SK-N-SH (cell line): Measurements from ENCODE around the gene ST8SIA4. TPM values are rescaled to one million over a fixed set of nuclear protein-coding genes. Genes with fewer than 3 reads are reported as not detected.

Experiments
- CTCF ChIA-PET: fragments of 300-600, 350-600 bp; formaldehyde crosslinking; extraction: SDS; loops from one replicate; lab custom pipeline; 2021; lab: Yijun Ruan, JAX
- POLR2A ChIA-PET: fragments of 350-600 bp; sonication (Branson Sonifier 250); formaldehyde crosslinking; extraction: SDS; loops from one replicate; lab custom pipeline; 2020; ENCODE audit warnings: antibody characterized with exemption, inconsistent platforms; lab: Yijun Ruan, JAX
- DNase-seq: peaks from one replicate; pipeline ENCODE4 v3.0.0; 2012
- H2AFZ ChIP-seq: fragments of 200-600 bp; sonication (generic); 2 replicates; pipeline ENCODE4 v1.8.1; 2016; ENCODE audit warnings: antibody characterized with exemption, mild to moderate bottlenecking, low read depth
- H3F3A ChIP-seq: fragments of 200-600 bp; sonication (generic); replicated peaks from 2 replicates; pipeline ENCODE3; 2016; ENCODE audit warnings: antibody characterized with exemption, mild to moderate bottlenecking; ENCODE audit not compliant: insufficient read depth
- H3K27ac ChIP-seq, 2 experiments: fragments of 200-500 bp in 1 of 2; fragments of 200-600 bp in 1 of 2; sonication (Bioruptor generic) in 1 of 2; sonication (generic), shearing (Covaris generic) in 1 of 2; 2 replicates each; pipeline versions ENCODE4 v1.5.1 to v1.6.1; 2014 to 2016; ENCODE audit warnings: low read depth in 2 of 2, inconsistent platforms in 1 of 2, low read length in 1 of 2, mild to moderate bottlenecking in 1 of 2, mixed read lengths in 1 of 2
- H3K27me3 ChIP-seq: fragments of 200-600 bp; sonication (generic), shearing (Covaris generic); 2 replicates; pipeline ENCODE4 v1.6.1; 2016; ENCODE audit warnings: mixed run types; ENCODE audit not compliant: insufficient read depth
- H3K36me3 ChIP-seq, 2 experiments: fragments of 200-500 bp in 1 of 2; fragments of 200-600 bp in 1 of 2; sonication (Bioruptor generic) in 1 of 2; sonication (generic) in 1 of 2; replicated peaks in 1 of 2; 2 replicates each; pipeline versions ENCODE3 to v1.5.1; 2014 to 2016; ENCODE audit warnings: low read length in 1 of 2, mild to moderate bottlenecking in 1 of 2; ENCODE audit not compliant: insufficient read depth in 2 of 2, control insufficient read depth in 1 of 2
- H3K4me1 ChIP-seq, 2 experiments: fragments of 200-500 bp in 1 of 2; fragments of 200-600 bp in 1 of 2; sonication (Bioruptor generic) in 1 of 2; sonication (generic), shearing (Covaris generic) in 1 of 2; 2 replicates each; pipeline versions ENCODE4 v1.5.1 to v1.6.1; 2014 to 2016; ENCODE audit warnings: low read depth in 1 of 2, low read length in 1 of 2, mixed run types in 1 of 2; ENCODE audit not compliant: insufficient read depth in 2 of 2, control insufficient read depth in 1 of 2
- H3K4me2 ChIP-seq: fragments of 200-600 bp; sonication (generic), shearing (Covaris generic); 2 replicates; pipeline ENCODE4 v1.6.1; 2017; ENCODE audit warnings: mixed run types
- H3K4me3 ChIP-seq, 2 experiments: fragments of 200-500 bp in 1 of 2; fragments of 200-600 bp in 1 of 2; sonication (Bioruptor generic) in 1 of 2; sonication (generic), shearing (Covaris generic) in 1 of 2; 2 replicates each; pipeline versions ENCODE4 v1.5.1 to v1.8.1; 2014 to 2016; ENCODE audit warnings: low read depth in 2 of 2, inconsistent platforms in 1 of 2, low read length in 1 of 2, mild to moderate bottlenecking in 1 of 2, mixed read lengths in 1 of 2, moderate library complexity in 1 of 2
- H3K79me2 ChIP-seq: fragments of 200-600 bp; sonication (generic); 2 replicates; pipeline ENCODE4 v1.8.1; 2017; ENCODE audit warnings: mild to moderate bottlenecking; ENCODE audit not compliant: insufficient read depth
- H3K9ac ChIP-seq: fragments of 200-600 bp; sonication (generic); 2 replicates; pipeline ENCODE4 v1.6.1; 2017; ENCODE audit warnings: mixed run types
- H3K9me2 ChIP-seq: fragments of 200-600 bp; sonication (generic); 2 replicates; pipeline ENCODE4 v1.6.1; 2017; ENCODE audit warnings: mixed run types
- H3K9me3 ChIP-seq: fragments of 200-600 bp; sonication (generic); 2 replicates; pipeline ENCODE4 v1.6.1; 2017; ENCODE audit warnings: mixed run types, mild to moderate bottlenecking, moderate library complexity
- H4K20me1 ChIP-seq: fragments of 200-600 bp; sonication (generic); 2 replicates; pipeline ENCODE4 v1.6.1; 2017; ENCODE audit warnings: mild to moderate bottlenecking, mixed run types; ENCODE audit not compliant: insufficient read depth
- ELF1 ChIP-seq: IDR thresholded peaks from 2 replicates; pipeline ENCODE4 v1.4.0; 2012
- EP300 ChIP-seq, 2 experiments: IDR thresholded peaks; 2 replicates each; pipeline versions ENCODE4 v1.4.0 to v1.6.1; 2012; ENCODE audit warnings: borderline replicate concordance in 1 of 2, low read depth in 1 of 2, low read length in 1 of 2
- EZH2phosphoT487 ChIP-seq: fragments of 200-600 bp; sonication (generic); IDR thresholded peaks from 2 replicates; pipeline ENCODE4 v1.6.1; 2017; ENCODE audit warnings: low read depth, mixed run types, mild to moderate bottlenecking, antibody characterized with exemption, moderate library complexity, borderline replicate concordance
- FOSL2 ChIP-seq: IDR thresholded peaks from 2 replicates; pipeline ENCODE4 v1.4.0; 2012; ENCODE audit warnings: low read depth, mild to moderate bottlenecking, moderate library complexity, borderline replicate concordance
- FOXJ3 ChIP-seq: sonication (generic); formaldehyde crosslinking; IDR thresholded peaks from 2 replicates; pipeline ENCODE4 v1.5.1; 2020; ENCODE audit warnings: mild to moderate bottlenecking, missing genetic modification reagents
- FOXM1 ChIP-seq: IDR thresholded peaks from 2 replicates; pipeline ENCODE4 v1.4.0; 2012; ENCODE audit warnings: low read depth, mild to moderate bottlenecking
- GABPA ChIP-seq: IDR thresholded peaks from 2 replicates; pipeline ENCODE4 v1.4.0; 2012; ENCODE audit warnings: low read depth, mild to moderate bottlenecking
- GATA2 ChIP-seq: sonication (generic); formaldehyde crosslinking; IDR thresholded peaks from 2 replicates; pipeline ENCODE4 v1.5.0; 2020; ENCODE audit warnings: mild to moderate bottlenecking, missing genetic modification reagents
- IRF3 ChIP-seq: fragments of 150-350 bp; IDR thresholded peaks from 2 replicates; pipeline ENCODE4 v1.6.1; 2016; ENCODE audit warnings: mild to moderate bottlenecking, low read depth, low read length
- MAX ChIP-seq: IDR thresholded peaks from 2 replicates; pipeline ENCODE4 v1.4.0; 2012; ENCODE audit warnings: low read depth
- MXI1 ChIP-seq: IDR thresholded peaks from 2 replicates; pipeline ENCODE4 v1.6.1; 2012; ENCODE audit warnings: mild to moderate bottlenecking, low read depth, low read length, improper control_type of control experiment
- NFIC ChIP-seq: IDR thresholded peaks from 2 replicates; pipeline ENCODE4 v1.4.0; 2012; ENCODE audit warnings: borderline replicate concordance
- NRF1 ChIP-seq: IDR thresholded peaks from 2 replicates; pipeline ENCODE4 v1.6.1; 2012; ENCODE audit warnings: low read depth, mild to moderate bottlenecking, low read length
- RAD21 ChIP-seq: IDR thresholded peaks from 2 replicates; pipeline ENCODE4 v1.6.1; 2012; ENCODE audit warnings: mild to moderate bottlenecking, low read length
- RXRA ChIP-seq: IDR thresholded peaks from 2 replicates; pipeline ENCODE4 v1.4.0; 2012; ENCODE audit warnings: low read depth, mild to moderate bottlenecking, borderline replicate concordance
- SMC3 ChIP-seq: IDR thresholded peaks from 2 replicates; pipeline ENCODE4 v1.6.1; 2012; ENCODE audit warnings: low read depth, low read length, improper control_type of control experiment
- TAF1 ChIP-seq: IDR thresholded peaks from 2 replicates; pipeline ENCODE4 v1.6.1; 2012; ENCODE audit warnings: low read depth, mild to moderate bottlenecking, low read length, moderate library complexity, borderline replicate concordance
- TEAD4 ChIP-seq: IDR thresholded peaks from 2 replicates; pipeline ENCODE4 v1.4.0; 2012; ENCODE audit warnings: mild to moderate bottlenecking, borderline replicate concordance; ENCODE audit not compliant: insufficient read depth
- USF2 ChIP-seq: fragments of 150-350 bp; IDR thresholded peaks from 2 replicates; pipeline ENCODE4 v1.6.1; 2017; ENCODE audit warnings: antibody characterized with exemption, low read length, low read depth, borderline replicate concordance
- YY1 ChIP-seq: IDR thresholded peaks from 2 replicates; pipeline ENCODE4 v1.4.0; 2012; ENCODE audit warnings: low read depth, mild to moderate bottlenecking
- WGBS: methylation state at CpG from one replicate; pipeline ENCODE4 v1.1.6; 2017; ENCODE audit warnings: low lambda C conversion rate; 5-methylcytosine and 5-hydroxymethylcytosine counted together
- polyA plus RNA-seq, 3 experiments: library from polyadenylated mRNA; depleted of rRNA; stranded (reverse); fragments of >200 nt; gene quantifications; 2 replicates each; pipeline ENCODE4 v1.2.3, GENCODE V29; 2012
- TF ChIP-seq, protein P1 (sequence below): fragments of 200-600 bp; sonication (generic); IDR thresholded peaks from 2 replicates; pipeline ENCODE4 v1.6.1; 2017; ENCODE audit warnings: antibody characterized with exemption, mild to moderate bottlenecking, moderate library complexity
- TF ChIP-seq, protein P2 (sequence below): IDR thresholded peaks from 2 replicates; pipeline ENCODE4 v1.4.0; 2012; ENCODE audit warnings: low read depth, borderline replicate concordance

The ST8SIA4 gene
- polyA plus RNA-seq, 1 of the 3 experiments (the other 2 are of a cell fraction) = 0.02 TPM

DNA sequence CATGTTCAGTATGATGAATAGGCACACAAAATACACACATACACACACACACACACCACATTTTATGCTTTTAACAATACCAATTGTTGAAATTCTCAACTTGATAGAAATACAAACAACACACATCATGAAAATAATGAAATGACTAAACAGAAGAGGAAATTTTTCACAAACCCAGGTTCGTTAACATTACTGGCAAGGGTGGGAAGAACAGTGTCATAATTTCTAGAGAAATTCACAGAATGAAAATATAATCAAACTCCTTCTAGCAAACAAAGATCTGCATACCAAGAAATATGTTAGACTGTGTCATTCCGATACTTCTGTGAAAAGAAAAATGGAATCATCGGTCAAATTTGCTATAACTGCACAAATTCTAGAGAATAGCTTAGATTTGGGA is 41.9 kb downstream of the ST8SIA4 start:
- Histone ChIP-seq H3K4me2 (no peak overlapping the region), H3K36me3 (no peaks in the 10 kb centered on the region), H3K4me1 (no peaks in the 10 kb centered on the region), H3F3A (no peaks in the 10 kb centered on the region), H3K9ac (no peak overlapping the region), H3K27me3 (no peaks in the 10 kb centered on the region), H3K4me3 (no peak overlapping the region), H3K27ac (no peak overlapping the region), H3K79me2 (no peaks in the 10 kb centered on the region), H3K9me3 (no peaks in the 10 kb centered on the region), H2AFZ (no peak overlapping the region), H3K9me2 (no peaks in the 10 kb centered on the region), H4K20me1 (no peaks in the 10 kb centered on the region)
- DNase-seq = no peak
- ChIA-PET CTCF (no interaction called here), POLR2A (no interaction called here)
- WGBS = 46% methylated on average over 3 of the region's 3 CpGs
- TF ChIP-seq RXRA (no peak), USF2 (no peak), EZH2phosphoT487 (no peak), GABPA (no peak), ELF1 (no peak), EP300 (IDR thresholded peaks at IDR 0.05; ENCODE audit: borderline replicate concordance in 1 of 2, low read depth in 1 of 2, low read length in 1 of 2) (no peak), TEAD4 (no peak), FOXM1 (no peak)
- TF ChIP-seq, protein P1, sequence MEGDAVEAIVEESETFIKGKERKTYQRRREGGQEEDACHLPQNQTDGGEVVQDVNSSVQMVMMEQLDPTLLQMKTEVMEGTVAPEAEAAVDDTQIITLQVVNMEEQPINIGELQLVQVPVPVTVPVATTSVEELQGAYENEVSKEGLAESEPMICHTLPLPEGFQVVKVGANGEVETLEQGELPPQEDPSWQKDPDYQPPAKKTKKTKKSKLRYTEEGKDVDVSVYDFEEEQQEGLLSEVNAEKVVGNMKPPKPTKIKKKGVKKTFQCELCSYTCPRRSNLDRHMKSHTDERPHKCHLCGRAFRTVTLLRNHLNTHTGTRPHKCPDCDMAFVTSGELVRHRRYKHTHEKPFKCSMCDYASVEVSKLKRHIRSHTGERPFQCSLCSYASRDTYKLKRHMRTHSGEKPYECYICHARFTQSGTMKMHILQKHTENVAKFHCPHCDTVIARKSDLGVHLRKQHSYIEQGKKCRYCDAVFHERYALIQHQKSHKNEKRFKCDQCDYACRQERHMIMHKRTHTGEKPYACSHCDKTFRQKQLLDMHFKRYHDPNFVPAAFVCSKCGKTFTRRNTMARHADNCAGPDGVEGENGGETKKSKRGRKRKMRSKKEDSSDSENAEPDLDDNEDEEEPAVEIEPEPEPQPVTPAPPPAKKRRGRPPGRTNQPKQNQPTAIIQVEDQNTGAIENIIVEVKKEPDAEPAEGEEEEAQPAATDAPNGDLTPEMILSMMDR = no peak

DNA sequence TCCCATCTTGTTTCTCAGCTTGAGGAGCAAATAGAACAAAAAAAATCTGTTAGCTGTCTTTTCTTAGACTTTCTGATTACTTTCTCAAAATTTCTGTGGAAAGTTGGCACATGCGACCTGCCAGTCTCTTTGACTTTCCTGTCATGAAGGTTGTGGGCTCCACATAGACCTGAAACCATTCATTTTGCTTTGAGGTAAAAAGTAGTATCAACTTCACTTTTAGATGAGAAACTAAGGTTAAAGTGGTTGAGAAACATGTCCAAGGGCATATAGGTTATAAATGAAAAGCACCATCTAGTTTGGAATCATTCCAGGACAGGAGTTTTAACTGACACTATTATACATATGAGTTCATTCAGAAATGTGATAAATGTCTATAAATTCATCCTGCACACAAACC is 42.7 kb downstream of the ST8SIA4 start:
- Histone ChIP-seq H3K4me3 (no peak overlapping the region), H3K4me1 (no peaks in the 10 kb centered on the region), H3K36me3 (no peaks in the 10 kb centered on the region), H4K20me1 (no peaks in the 10 kb centered on the region), H3F3A (no peaks in the 10 kb centered on the region), H2AFZ (no peak overlapping the region), H3K79me2 (no peaks in the 10 kb centered on the region), H3K4me2 (no peak overlapping the region), H3K9ac (no peak overlapping the region), H3K27me3 (no peaks in the 10 kb centered on the region), H3K9me3 (no peaks in the 10 kb centered on the region), H3K9me2 (no peaks in the 10 kb centered on the region), H3K27ac (no peak overlapping the region)
- POLR2A ChIA-PET = no interaction called here
- 30% methylated on average over 1 of the region's 1 CpG for WGBS
- TF ChIP-seq SMC3 (no peak), EP300 (IDR thresholded peaks at IDR 0.05; ENCODE audit: borderline replicate concordance in 1 of 2, low read depth in 1 of 2, low read length in 1 of 2) (no peak), EZH2phosphoT487 (no peak), NRF1 (no peak), FOXJ3 (CRISPR knock-in tag) (no peak), TAF1 (no peak), RAD21 (no peak), NFIC (no peak), YY1 (no peak), IRF3 (no peak), GATA2 (CRISPR knock-in tag) (no peak), FOSL2 (no peak), MAX (no peak), MXI1 (no peak)
- TF ChIP-seq, protein P2, sequence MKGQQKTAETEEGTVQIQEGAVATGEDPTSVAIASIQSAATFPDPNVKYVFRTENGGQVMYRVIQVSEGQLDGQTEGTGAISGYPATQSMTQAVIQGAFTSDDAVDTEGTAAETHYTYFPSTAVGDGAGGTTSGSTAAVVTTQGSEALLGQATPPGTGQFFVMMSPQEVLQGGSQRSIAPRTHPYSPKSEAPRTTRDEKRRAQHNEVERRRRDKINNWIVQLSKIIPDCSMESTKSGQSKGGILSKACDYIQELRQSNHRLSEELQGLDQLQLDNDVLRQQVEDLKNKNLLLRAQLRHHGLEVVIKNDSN = no peak
- CTCF ChIA-PET = no interaction called here
- no peak for DNase-seq
